GM21360 (cell line): ENCODE measurements around the gene CREB3L2.
"Not testable (repeated sequence)": the region's sequence is repeated elsewhere in the genome, so short reads cannot be mapped to it uniquely, and the experiment has no call there.

Experiments used
- ATAC-seq: cut with Tn5 transposase; IDR thresholded peaks from one replicate; pipeline ENCODE4 v1.9.1; 2021; ENCODE audit warnings: mild to moderate bottlenecking, moderate library complexity; ENCODE audit not compliant: unreplicated experiment

Gene CREB3L2

GRCh38 chr7:138001529-138002095 is at the start of gene CREB3L2:
Gene CREB3L2, minus strand, starts transcription at chr7:138002086. Its CDS starts 381 bp downstream, at chr7:138001705.
- ATAC-seq: peak; percentile 22

- no peak for ATAC-seq
These were observed 47.7 kb upstream of the CREB3L2 start for GRCh38 chr7:138049505-138050116.

- no peak for ATAC-seq
These were observed 46.0 kb upstream of the CREB3L2 start for GRCh38 chr7:138047907-138048306.

GRCh38 chr7:138044897-138045296 is 43.0 kb upstream of the CREB3L2 start:
- ATAC-seq: no peak

- ATAC-seq: not testable (repeated sequence)
These were observed 38.2 kb upstream of the CREB3L2 start for GRCh38 chr7:138040063-138040462.

- no peak for ATAC-seq
These were observed 34.2 kb upstream of the CREB3L2 start for GRCh38 chr7:138036135-138036534.

- ATAC-seq: no peak
These were observed 31.4 kb upstream of the CREB3L2 start for GRCh38 chr7:138033241-138033640.

- no peak for ATAC-seq
These were observed 30.9 kb upstream of the CREB3L2 start for GRCh38 chr7:138032770-138033169.

GRCh38 chr7:138032186-138032585 is 30.3 kb upstream of the CREB3L2 start:
- peak; percentile 56 for ATAC-seq

- no peak for ATAC-seq
These were observed 28.9 kb upstream of the CREB3L2 start for GRCh38 chr7:138030679-138031351.

- ATAC-seq: no peak
These were observed 28.1 kb upstream of the CREB3L2 start for GRCh38 chr7:138029941-138030340.

GRCh38 chr7:138029126-138029525 is 27.2 kb upstream of the CREB3L2 start:
- no peak for ATAC-seq

- ATAC-seq: no peak
These were observed 25.2 kb upstream of the CREB3L2 start for GRCh38 chr7:138027100-138027499.

GRCh38 chr7:138025215-138026186 is 23.6 kb upstream of the CREB3L2 start:
- no peak for ATAC-seq

GRCh38 chr7:138024765-138025164 is 22.9 kb upstream of the CREB3L2 start:
- no peak for ATAC-seq

- ATAC-seq: no peak
These were observed 22.4 kb upstream of the CREB3L2 start for GRCh38 chr7:138024343-138024691.

- peak; percentile 73 for ATAC-seq
These were observed 21.9 kb upstream of the CREB3L2 start for GRCh38 chr7:138023618-138024342.

GRCh38 chr7:138021889-138022288 is 20.0 kb upstream of the CREB3L2 start:
- no peak for ATAC-seq

GRCh38 chr7:138017992-138018391 is 16.1 kb upstream of the CREB3L2 start:
- ATAC-seq: no peak

GRCh38 chr7:138015096-138015495 is 13.2 kb upstream of the CREB3L2 start:
- ATAC-seq: no peak

- no peak for ATAC-seq
These were observed 12.8 kb upstream of the CREB3L2 start for GRCh38 chr7:138014686-138015085.
